ENCODE measurements around the gene ADAMTS20.

ADAMTS20 gene

GRCh38 chr12:43329375-43329774 is 222.6 kb downstream of the ADAMTS20 start:
- no peak for ATAC-seq (ENCODE audit: low read depth)
- no peak for DNase-seq (ENCODE audit: low spot score in 2 of 2)

GRCh38 chr12:43325786-43326185 is 226.2 kb downstream of the ADAMTS20 start:
- no peak for ATAC-seq (ENCODE audit: low read depth)
- H3K4me1 Mint-ChIP-seq, result peaks cover 3% of the 10 kb centered on the region
- no peak overlapping the region for H3K27ac Mint-ChIP-seq
- peaks cover 10% of the 10 kb centered on the region for H3K27me3 Mint-ChIP-seq
- no peak overlapping the region for H3K4me3 Mint-ChIP-seq
- H3K36me3 Mint-ChIP-seq, result no peaks in the 10 kb centered on the region
- H3K9me3 Mint-ChIP-seq, result peaks cover 2% of the 10 kb centered on the region
- DNase-seq (ENCODE audit: low spot score in 2 of 2), result no peak

More at GRCh38 chr12:43329375-43329774, 222.6 kb downstream of the ADAMTS20 start:
- Mint-ChIP-seq H3K36me3 (no peaks in the 10 kb centered on the region), H3K4me1 (peaks cover 5% of the 10 kb centered on the region), H3K27ac (no peak overlapping the region), H3K27me3 (peaks cover 12% of the 10 kb centered on the region), H3K4me3 (no peak overlapping the region), H3K9me3 (peaks cover 4% of the 10 kb centered on the region)

DNA sequence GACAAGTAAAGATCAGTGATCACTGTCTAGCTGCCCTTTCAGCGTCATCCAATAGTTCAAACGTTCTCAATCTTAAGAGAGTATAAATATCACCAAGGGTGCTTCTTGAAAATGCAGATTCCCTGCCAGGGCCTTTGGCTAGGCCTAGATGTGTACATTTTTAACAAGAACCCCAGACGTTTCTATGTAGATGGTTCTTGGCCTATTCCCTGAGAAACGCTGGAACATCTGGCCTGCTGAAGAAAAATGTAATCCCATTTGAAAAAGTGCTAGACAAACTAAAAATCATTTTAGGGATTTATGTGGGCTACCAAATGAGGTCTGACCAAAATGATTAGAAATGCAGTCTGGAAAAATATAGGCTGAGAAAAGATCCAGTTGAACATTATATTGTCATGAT is 231.7 kb downstream of the ADAMTS20 start:
- ATAC-seq (ENCODE audit: low read depth), result no peak
- H3K9me3 Mint-ChIP-seq, result no peaks in the 10 kb centered on the region
- DNase-seq (ENCODE audit: low spot score in 2 of 2), result no peak
- no peak overlapping the region for H3K4me3 Mint-ChIP-seq
- H3K4me1 Mint-ChIP-seq, result no peaks in the 10 kb centered on the region
- no peaks in the 10 kb centered on the region for H3K36me3 Mint-ChIP-seq
- peaks cover 1% of the 10 kb centered on the region for H3K27me3 Mint-ChIP-seq
- no peak overlapping the region for H3K27ac Mint-ChIP-seq

DNA sequence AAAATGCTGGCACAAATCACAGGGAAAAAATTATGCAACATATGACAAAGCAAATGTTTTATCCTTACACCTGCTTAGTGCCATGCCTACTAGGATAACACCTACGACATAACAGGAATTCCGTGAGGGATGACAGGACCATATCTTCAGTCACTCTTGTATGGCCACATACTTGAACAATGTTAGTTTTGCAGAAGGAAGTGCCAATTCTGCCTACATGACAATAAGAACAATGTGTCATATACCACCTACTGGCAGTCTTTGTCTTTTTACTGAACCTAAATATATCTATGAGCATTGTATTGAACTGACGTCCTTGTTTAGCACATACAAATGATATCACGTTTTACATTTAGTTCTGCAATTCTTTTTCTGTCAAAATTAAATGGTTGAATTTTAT is 234.0 kb downstream of the ADAMTS20 start:
- Mint-ChIP-seq H3K27me3 (peaks cover 1% of the 10 kb centered on the region), H3K9me3 (no peaks in the 10 kb centered on the region), H3K27ac (no peak overlapping the region), H3K4me3 (no peak overlapping the region), H3K36me3 (no peaks in the 10 kb centered on the region), H3K4me1 (no peaks in the 10 kb centered on the region)
- no peak for DNase-seq (ENCODE audit: low spot score in 2 of 2)
- no peak for ATAC-seq (ENCODE audit: low read depth)

DNA sequence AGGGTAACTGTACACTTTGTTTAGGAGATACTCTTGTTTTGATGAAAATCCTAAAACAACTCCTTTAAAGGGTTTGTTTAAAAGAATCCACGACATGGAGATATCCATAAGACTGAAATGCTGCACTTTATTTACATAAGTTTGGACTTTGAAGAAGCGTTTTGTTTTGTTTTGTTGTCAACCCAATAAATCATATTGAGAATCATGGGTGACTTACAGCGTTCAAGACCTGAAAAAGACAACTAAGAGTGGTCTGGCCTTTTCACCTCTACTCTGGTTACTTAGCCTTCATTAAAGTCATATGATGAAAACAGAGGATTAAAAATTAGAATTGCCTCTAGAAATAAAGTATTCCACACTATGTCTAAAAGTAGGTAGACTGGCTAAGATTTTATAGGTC is 234.8 kb downstream of the ADAMTS20 start:
- ATAC-seq (ENCODE audit: low read depth), result no peak
- Mint-ChIP-seq H3K4me3 (no peak overlapping the region), H3K36me3 (no peaks in the 10 kb centered on the region), H3K4me1 (no peaks in the 10 kb centered on the region), H3K9me3 (no peaks in the 10 kb centered on the region), H3K27ac (no peak overlapping the region), H3K27me3 (peaks cover 1% of the 10 kb centered on the region)
- no peak for DNase-seq (ENCODE audit: low spot score in 2 of 2)

GRCh38 chr12:43316520-43316919 is 235.5 kb downstream of the ADAMTS20 start:
- Mint-ChIP-seq H3K27ac (no peak overlapping the region), H3K4me3 (no peak overlapping the region), H3K4me1 (no peaks in the 10 kb centered on the region), H3K9me3 (no peaks in the 10 kb centered on the region), H3K36me3 (no peaks in the 10 kb centered on the region), H3K27me3 (no peaks in the 10 kb centered on the region)
- no peak for DNase-seq (ENCODE audit: low spot score in 2 of 2)
- ATAC-seq (ENCODE audit: low read depth), result no peak

DNA sequence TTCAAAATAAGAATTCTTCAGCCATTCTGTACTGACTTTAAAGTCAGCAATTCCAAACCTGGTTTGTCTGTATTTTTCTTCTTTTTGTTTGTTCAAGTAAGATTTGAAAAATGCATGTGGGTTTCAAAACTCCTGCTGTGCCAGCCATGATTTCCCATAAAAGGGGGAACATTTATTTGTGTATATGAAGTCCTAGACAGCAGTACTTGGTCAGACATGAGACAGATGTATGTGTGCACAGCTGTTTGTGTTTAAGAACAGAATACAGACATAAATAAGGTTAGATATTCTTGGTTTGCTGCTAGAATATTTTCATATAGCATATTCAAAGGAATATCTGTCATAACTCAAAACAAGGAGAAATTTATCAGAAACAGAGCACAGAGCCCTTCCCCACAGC is 236.0 kb downstream of the ADAMTS20 start:
- Mint-ChIP-seq H3K36me3 (no peaks in the 10 kb centered on the region), H3K27me3 (no peaks in the 10 kb centered on the region), H3K9me3 (no peaks in the 10 kb centered on the region), H3K4me3 (no peak overlapping the region), H3K4me1 (no peaks in the 10 kb centered on the region), H3K27ac (no peak overlapping the region)
- DNase-seq (ENCODE audit: low spot score in 2 of 2) (no peak), ATAC-seq (ENCODE audit: low read depth) (no peak)

DNA sequence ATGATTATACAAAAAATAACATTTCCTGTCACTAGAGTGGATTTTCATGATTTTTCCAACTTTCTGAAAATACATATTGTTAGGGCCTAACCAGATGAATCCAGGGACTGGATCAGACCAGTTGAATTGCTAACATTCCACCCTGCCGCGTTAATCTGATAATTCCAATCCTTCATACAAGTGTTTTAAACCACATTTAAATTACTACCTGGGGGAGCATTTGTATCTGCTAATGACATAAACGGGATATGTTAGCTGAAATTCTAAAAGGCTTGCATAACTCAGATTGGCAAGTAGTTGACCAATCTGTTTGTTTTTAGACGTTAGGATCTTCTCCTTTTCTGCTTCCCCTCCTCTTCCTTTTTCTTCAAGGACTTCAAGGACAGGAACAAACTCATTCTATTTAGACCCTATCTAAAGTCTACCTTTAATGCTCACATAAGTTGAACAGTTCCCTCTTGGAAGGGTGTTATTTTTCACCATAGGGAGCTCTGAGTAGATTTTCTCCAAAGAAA is 239.0 kb downstream of the ADAMTS20 start:
- H3K27me3 Mint-ChIP-seq, result peaks cover under 1% of the 10 kb centered on the region
- ATAC-seq (ENCODE audit: low read depth), result no peak

GRCh38 chr12:43310596-43310995 is 241.4 kb downstream of the ADAMTS20 start:
- ATAC-seq (ENCODE audit: low read depth) (no peak), DNase-seq (ENCODE audit: low spot score in 2 of 2) (no peak)
- H3K36me3 Mint-ChIP-seq, result no peaks in the 10 kb centered on the region
- H3K4me1 Mint-ChIP-seq, result no peaks in the 10 kb centered on the region
- peaks cover 2% of the 10 kb centered on the region for H3K27me3 Mint-ChIP-seq
- no peaks in the 10 kb centered on the region for H3K9me3 Mint-ChIP-seq
- no peak overlapping the region for H3K4me3 Mint-ChIP-seq
- no peak overlapping the region for H3K27ac Mint-ChIP-seq

More for the DNA sequence above, 239.0 kb downstream of the ADAMTS20 start:
- Mint-ChIP-seq H3K36me3 (no peaks in the 10 kb centered on the region), H3K27ac (no peak overlapping the region), H3K9me3 (no peaks in the 10 kb centered on the region), H3K4me3 (no peak overlapping the region), H3K4me1 (no peaks in the 10 kb centered on the region)
- DNase-seq (ENCODE audit: low spot score in 2 of 2), result no peak

GRCh38 chr12:43309959-43310358 is 242.0 kb downstream of the ADAMTS20 start:
- Mint-ChIP-seq H3K4me3 (no peak overlapping the region), H3K27me3 (peaks cover 2% of the 10 kb centered on the region), H3K4me1 (no peaks in the 10 kb centered on the region), H3K27ac (no peak overlapping the region), H3K36me3 (no peaks in the 10 kb centered on the region), H3K9me3 (peaks cover 1% of the 10 kb centered on the region)
- ATAC-seq (ENCODE audit: low read depth), result no peak
- DNase-seq (ENCODE audit: low spot score in 2 of 2), result no peak

DNA sequence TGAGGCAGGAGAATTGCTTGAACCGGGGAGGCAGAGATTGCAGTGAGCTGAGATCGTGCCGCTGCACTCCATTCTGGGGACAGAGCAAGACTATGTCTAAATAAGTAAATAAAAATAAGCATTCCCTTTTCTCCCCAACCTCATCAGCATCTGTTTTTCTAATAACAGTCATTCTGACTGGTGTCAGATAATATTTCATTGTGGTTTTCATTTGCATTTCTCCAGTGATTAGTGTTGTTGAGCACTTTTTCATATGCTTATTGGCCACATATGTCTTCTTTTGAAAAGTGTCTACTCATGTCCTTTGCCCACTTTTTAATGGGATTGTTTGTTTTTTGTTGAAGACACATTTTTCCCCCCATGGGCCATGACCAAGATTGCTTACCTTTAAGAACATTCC is 243.2 kb downstream of the ADAMTS20 start:
- H3K4me3 Mint-ChIP-seq, result no peak overlapping the region
- ATAC-seq (ENCODE audit: low read depth) (no peak), DNase-seq (ENCODE audit: low spot score in 2 of 2) (no peak)
- peaks cover 2% of the 10 kb centered on the region for H3K9me3 Mint-ChIP-seq
- no peak overlapping the region for H3K27ac Mint-ChIP-seq
- H3K27me3 Mint-ChIP-seq, result peaks cover 3% of the 10 kb centered on the region
- H3K36me3 Mint-ChIP-seq, result no peaks in the 10 kb centered on the region
- H3K4me1 Mint-ChIP-seq, result no peaks in the 10 kb centered on the region

GRCh38 chr12:43307126-43307525 is 244.9 kb downstream of the ADAMTS20 start:
- no peaks in the 10 kb centered on the region for H3K4me1 Mint-ChIP-seq
- H3K27me3 Mint-ChIP-seq, result peaks cover 3% of the 10 kb centered on the region
- H3K36me3 Mint-ChIP-seq, result no peaks in the 10 kb centered on the region
- no peak overlapping the region for H3K27ac Mint-ChIP-seq
- DNase-seq (ENCODE audit: low spot score in 2 of 2) (no peak), ATAC-seq (ENCODE audit: low read depth) (no peak)
- peaks cover 2% of the 10 kb centered on the region for H3K9me3 Mint-ChIP-seq
- H3K4me3 Mint-ChIP-seq, result no peak overlapping the region

DNA sequence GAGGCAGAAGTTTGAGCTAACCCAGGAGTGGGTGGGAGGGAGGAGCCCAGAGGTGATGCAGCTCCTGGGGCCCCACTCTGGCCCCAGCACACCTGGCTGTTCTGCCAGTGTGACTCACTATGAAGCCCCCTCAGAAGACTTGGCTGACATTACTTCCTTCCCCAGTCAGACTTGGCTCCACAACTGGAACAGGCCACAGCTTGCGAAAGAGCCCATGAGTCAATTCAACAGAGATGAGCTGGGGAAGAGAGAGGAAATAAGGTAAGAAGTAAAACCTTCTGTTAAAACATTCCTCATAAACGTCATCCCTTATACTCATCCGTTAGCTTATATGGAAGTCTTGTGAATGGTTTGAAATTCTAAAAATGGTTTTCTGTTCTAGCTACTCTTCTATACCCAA is 245.9 kb downstream of the ADAMTS20 start:
- Mint-ChIP-seq H3K4me1 (no peaks in the 10 kb centered on the region), H3K4me3 (no peak overlapping the region), H3K36me3 (no peaks in the 10 kb centered on the region), H3K9me3 (peaks cover 5% of the 10 kb centered on the region), H3K27me3 (peaks cover 3% of the 10 kb centered on the region), H3K27ac (no peak overlapping the region)
- ATAC-seq (ENCODE audit: low read depth) (no peak), DNase-seq (ENCODE audit: low spot score in 2 of 2) (no peak)

- DNase-seq (ENCODE audit: low spot score in 2 of 2) (no peak), ATAC-seq (ENCODE audit: low read depth) (no peak)
- no peak overlapping the region for H3K4me3 Mint-ChIP-seq
- peaks cover 5% of the 10 kb centered on the region for H3K9me3 Mint-ChIP-seq
- H3K27me3 Mint-ChIP-seq, result peaks cover 3% of the 10 kb centered on the region
- no peaks in the 10 kb centered on the region for H3K4me1 Mint-ChIP-seq
- no peak overlapping the region for H3K27ac Mint-ChIP-seq
- no peaks in the 10 kb centered on the region for H3K36me3 Mint-ChIP-seq
Observed at GRCh38 chr12:43305065-43305464, 246.9 kb downstream of the ADAMTS20 start.
